Ishikawa (cell line): ENCODE data around the gene GJB6.
A peak's percentile ranks its signal among the peaks of the same experiment; 100 is the strongest.

Experiments
- CEBPB ChIP-seq: IDR thresholded peaks from 2 replicates; pipeline ENCODE4 v1.6.1; 2012
- CREB1 ChIP-seq: IDR thresholded peaks from 2 replicates; pipeline ENCODE4 v1.6.1; 2012; ENCODE audit warnings: low read depth
- EGR1 ChIP-seq: IDR thresholded peaks from 2 replicates; pipeline ENCODE4 v1.6.1; 2012
- EP300 ChIP-seq: IDR thresholded peaks from 2 replicates; pipeline ENCODE4 v1.6.1; 2012; ENCODE audit warnings: borderline replicate concordance
- FOXM1 ChIP-seq: IDR thresholded peaks from 2 replicates; pipeline ENCODE4 v1.6.1; 2012; ENCODE audit warnings: low read depth, borderline replicate concordance
- MAX ChIP-seq: IDR thresholded peaks from 2 replicates; pipeline ENCODE4 v1.6.1; 2012
- NFIC ChIP-seq: IDR thresholded peaks from 2 replicates; pipeline ENCODE4 v1.6.1; 2012
- RAD21 ChIP-seq: IDR thresholded peaks from 2 replicates; pipeline ENCODE4 v1.6.1; 2012; ENCODE audit warnings: low read depth
- REST ChIP-seq: IDR thresholded peaks from 2 replicates; pipeline ENCODE4 v1.6.1; 2012; ENCODE audit warnings: low read depth, mild to moderate bottlenecking
- TAF1 ChIP-seq: IDR thresholded peaks from 2 replicates; pipeline ENCODE4 v1.6.1; 2012; ENCODE audit warnings: low read depth, mild to moderate bottlenecking
- TCF12 ChIP-seq: IDR thresholded peaks from 2 replicates; pipeline ENCODE4 v1.6.1; 2012; ENCODE audit warnings: low read depth
- TEAD4 ChIP-seq: IDR thresholded peaks from 2 replicates; pipeline ENCODE4 v1.6.1; 2012
- USF1 ChIP-seq: IDR thresholded peaks from 2 replicates; pipeline ENCODE4 v1.6.1; 2012
- YY1 ChIP-seq: IDR thresholded peaks from 2 replicates; pipeline ENCODE4 v1.6.1; 2012; ENCODE audit warnings: low read depth
- ZBTB7A ChIP-seq: IDR thresholded peaks from 2 replicates; pipeline ENCODE4 v1.6.1; 2012; ENCODE audit warnings: low read depth

Gene GJB6

GRCh38 chr13:20186771-20187170 lies 45.3 kb downstream of the GJB6 start:
- no peak for TF ChIP-seq NFIC
- TF ChIP-seq CEBPB: no peak
- no peak for TF ChIP-seq USF1
- no peak for TF ChIP-seq FOXM1
- TF ChIP-seq TAF1: no peak
- no peak for TF ChIP-seq ZBTB7A
- TF ChIP-seq RAD21: no peak
- no peak for TF ChIP-seq TEAD4
- TF ChIP-seq MAX: no peak
- TF ChIP-seq REST: no peak
- no peak for TF ChIP-seq YY1
- TF ChIP-seq TCF12: no peak
- no peak for TF ChIP-seq EP300
- no peak for TF ChIP-seq EGR1
- TF ChIP-seq CREB1: no peak

GRCh38 chr13:20185366-20186056 lies 46.6 kb downstream of the GJB6 start:
- TF ChIP-seq EP300: no peak
- no peak for TF ChIP-seq NFIC
- TF ChIP-seq FOXM1: no peak
- no peak for TF ChIP-seq MAX
- no peak for TF ChIP-seq TCF12
- no peak for TF ChIP-seq ZBTB7A
- no peak for TF ChIP-seq CEBPB
- TF ChIP-seq USF1: no peak
- no peak for TF ChIP-seq YY1
- TF ChIP-seq TEAD4: no peak
- no peak for TF ChIP-seq TAF1
- no peak for TF ChIP-seq REST
- TF ChIP-seq EGR1: no peak
- no peak for TF ChIP-seq RAD21
- no peak for TF ChIP-seq CREB1

- TF ChIP-seq CREB1 (no peak), RAD21 (peak; percentile 90)
Observed at GRCh38 chr13:20182231-20182846, 49.8 kb downstream of the GJB6 start.

GRCh38 chr13:20181188-20181587 lies 50.9 kb downstream of the GJB6 start:
- TF ChIP-seq EP300 (no peak), YY1 (no peak), TEAD4 (no peak), CREB1 (no peak), RAD21 (no peak), USF1 (no peak), TAF1 (no peak), TCF12 (no peak), REST (no peak), FOXM1 (no peak), CEBPB (no peak), EGR1 (no peak)
